Gastrocnemius medialis (tissue), 4 donors: ENCODE data around the gene CELF4. TPM values are rescaled to one million over a fixed set of nuclear protein-coding genes. Genes with fewer than 3 reads are reported as not detected.

Source experiments
- ATAC-seq, 2 donors: fragments of 150-250 bp; one replicate each; pipeline ENCODE4 v1.9.1; 2016
- DNase-seq, 2 donors: peaks; one replicate each; pipeline ENCODE4 v3.0.0-alpha.2; 2019
- H3K27ac ChIP-seq, 4 donors: fragments of 200-600 bp; sonication (generic); 1 replicate in 1 of 4; 2 replicates in 3 of 4; pipeline ENCODE4 v1.5.1; 2016 to 2018; ENCODE audit warnings: mild to moderate bottlenecking in 2 of 4, moderate library complexity in 1 of 4
- H3K27me3 ChIP-seq, 3 donors: fragments of 200-600 bp; sonication (generic) in 2 of 3; 1 replicate in 1 of 3; 2 replicates in 2 of 3; pipeline versions ENCODE4 v1.5.1 to v1.6.0; 2016 to 2019; ENCODE audit warnings: mild to moderate bottlenecking in 1 of 3, moderate library complexity in 1 of 3
- H3K36me3 ChIP-seq, 2 donors: fragments of 200-600 bp; sonication (generic) in 1 of 2; one replicate each; pipeline ENCODE4 v1.5.1; 2017 to 2018
- H3K4me1 ChIP-seq, 2 donors: fragments of 200-600 bp; sonication (generic) in 1 of 2; one replicate each; pipeline ENCODE4 v1.5.1; 2016 to 2017; ENCODE audit warnings: mild to moderate bottlenecking in 2 of 2
- H3K4me3 ChIP-seq, 4 donors: fragments of 200-600 bp; sonication (generic) in 3 of 4; 1 replicate in 1 of 4; 2 replicates in 3 of 4; pipeline ENCODE4 v1.5.1; 2016 to 2019; ENCODE audit warnings: mild to moderate bottlenecking in 2 of 4
- H3K9me3 ChIP-seq, 3 donors: fragments of 200-600 bp; sonication (generic) in 2 of 3; 1 replicate in 1 of 3; 2 replicates in 2 of 3; pipeline ENCODE4 v1.5.1; 2016 to 2019
- POLR2A ChIP-seq, 2 donors: fragments of 450-650 bp; IDR thresholded peaks; one replicate each; pipeline ENCODE4 v1.6.1; 2017; ENCODE audit warnings: antibody characterized with exemption in 2 of 2, mild to moderate bottlenecking in 2 of 2, moderate library complexity in 2 of 2
- in situ Hi-C, 4 donors: fragments of 200-750 bp; cut with MboI; loops; one replicate each; pipeline versions ENCODE4 v1.15.0 to v1.8.0; 2017; ENCODE audit warnings: low sequenced_read_pairs in 4 of 4
- intact Hi-C: fragments of 100-400 bp; cut with DNase I; formaldehyde crosslinking; loops from one replicate; pipeline ENCODE4 v1.15.1; 2023; ENCODE audit warnings: low total_unique reads
- total RNA-seq, 4 donors: library from RNA; depleted of rRNA; stranded (reverse); fragments of >200 nt; gene quantifications; one replicate each; pipeline versions ENCODE4 v1.1.0 to v1.2.3, GENCODE V29; 2016
- TF ChIP-seq, protein P1 (sequence below), 5 experiments: fragments of 450-650 bp in 3 of 5; fragments of 200-600 bp in 2 of 5; sonication (generic) in 2 of 5; IDR thresholded peaks in 4 of 5; conservative IDR thresholded peaks in 1 of 5; 1 replicate in 4 of 5; 2 replicates in 1 of 5; pipeline ENCODE4 v1.5.1; 2016 to 2019; ENCODE audit warnings: antibody characterized with exemption in 5 of 5, mild to moderate bottlenecking in 3 of 5, moderate library complexity in 3 of 5

Gene CELF4
- total RNA-seq, 4 donors from 2014 or later: not detected

GRCh38 chr18:37450434-37451132 lies 115.0 kb downstream of the CELF4 start:
- Histone ChIP-seq H3K27me3 (peaks cover 0 to 2% (median 0%) of the 10 kb centered on the region in 3 donors), H3K4me3 (no peak overlapping the region), H3K4me1 (no peaks in the 10 kb centered on the region), H3K36me3 (no peaks in the 10 kb centered on the region), H3K9me3 (no peaks in the 10 kb centered on the region), H3K27ac (no peak overlapping the region)
- DNase-seq (no peak), ATAC-seq (no peak)
- no peak for TF ChIP-seq POLR2A (IDR thresholded peaks at IDR 0.05)
- TF ChIP-seq, protein P1, sequence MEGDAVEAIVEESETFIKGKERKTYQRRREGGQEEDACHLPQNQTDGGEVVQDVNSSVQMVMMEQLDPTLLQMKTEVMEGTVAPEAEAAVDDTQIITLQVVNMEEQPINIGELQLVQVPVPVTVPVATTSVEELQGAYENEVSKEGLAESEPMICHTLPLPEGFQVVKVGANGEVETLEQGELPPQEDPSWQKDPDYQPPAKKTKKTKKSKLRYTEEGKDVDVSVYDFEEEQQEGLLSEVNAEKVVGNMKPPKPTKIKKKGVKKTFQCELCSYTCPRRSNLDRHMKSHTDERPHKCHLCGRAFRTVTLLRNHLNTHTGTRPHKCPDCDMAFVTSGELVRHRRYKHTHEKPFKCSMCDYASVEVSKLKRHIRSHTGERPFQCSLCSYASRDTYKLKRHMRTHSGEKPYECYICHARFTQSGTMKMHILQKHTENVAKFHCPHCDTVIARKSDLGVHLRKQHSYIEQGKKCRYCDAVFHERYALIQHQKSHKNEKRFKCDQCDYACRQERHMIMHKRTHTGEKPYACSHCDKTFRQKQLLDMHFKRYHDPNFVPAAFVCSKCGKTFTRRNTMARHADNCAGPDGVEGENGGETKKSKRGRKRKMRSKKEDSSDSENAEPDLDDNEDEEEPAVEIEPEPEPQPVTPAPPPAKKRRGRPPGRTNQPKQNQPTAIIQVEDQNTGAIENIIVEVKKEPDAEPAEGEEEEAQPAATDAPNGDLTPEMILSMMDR (IDR thresholded peaks at IDR 0.05 in 4 of 5, conservative IDR thresholded peaks at IDR 0.05 in 1 of 5): no peak
- intact Hi-C loops: no loop called here
- in situ Hi-C loops: no loop called here

- no peaks in the 10 kb centered on the region for H3K9me3 ChIP-seq
- peaks cover 0 to 2% (median 0%) of the 10 kb centered on the region in 3 donors for H3K27me3 ChIP-seq
- no peak for TF ChIP-seq POLR2A (IDR thresholded peaks at IDR 0.05)
- TF ChIP-seq, protein P1 (IDR thresholded peaks at IDR 0.05 in 4 of 5, conservative IDR thresholded peaks at IDR 0.05 in 1 of 5): no peak
- DNase-seq: no peak
- no peaks in the 10 kb centered on the region for H3K4me1 ChIP-seq
- H3K4me3 ChIP-seq: no peak overlapping the region
- no peak for ATAC-seq
- in situ Hi-C loops: no loop called here
- H3K27ac ChIP-seq: no peak overlapping the region
- intact Hi-C loops: no loop called here
- H3K36me3 ChIP-seq: no peaks in the 10 kb centered on the region
These were observed 116.0 kb downstream of the CELF4 start for GRCh38 chr18:37449618-37450017.

DNA sequence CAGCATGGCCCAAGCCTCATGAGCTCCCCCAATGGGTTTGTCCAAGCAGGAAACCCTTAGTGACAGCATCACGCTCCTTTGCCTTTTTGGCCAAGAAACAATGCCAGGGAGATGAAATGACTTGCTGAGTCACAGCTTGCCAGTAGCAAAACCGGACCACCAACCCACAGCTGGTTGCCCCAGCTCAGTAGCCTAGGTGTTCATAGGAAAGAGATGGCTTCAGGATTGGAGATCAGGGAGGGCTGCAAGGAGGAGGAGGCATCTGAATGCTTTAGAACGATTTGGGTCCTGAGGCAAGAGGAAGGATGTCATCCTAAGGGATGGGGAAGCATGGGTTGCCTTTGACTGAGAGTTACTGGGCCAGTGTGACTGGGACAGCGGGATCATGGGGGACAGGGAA lies 116.7 kb downstream of the CELF4 start:
- intact Hi-C loops (no loop called here), in situ Hi-C loops (no loop called here)
- peaks cover 0 to 2% (median 2%) of the 10 kb centered on the region in 3 donors for H3K27me3 ChIP-seq
- no peaks in the 10 kb centered on the region for H3K36me3 ChIP-seq
- no peak for ATAC-seq
- H3K27ac ChIP-seq: no peak overlapping the region
- TF ChIP-seq, protein P1 (IDR thresholded peaks at IDR 0.05 in 4 of 5, conservative IDR thresholded peaks at IDR 0.05 in 1 of 5): no peak
- no peak for TF ChIP-seq POLR2A (IDR thresholded peaks at IDR 0.05)
- no peaks in the 10 kb centered on the region for H3K4me1 ChIP-seq
- no peaks in the 10 kb centered on the region for H3K9me3 ChIP-seq
- H3K4me3 ChIP-seq: no peak overlapping the region
- DNase-seq: no peak

GRCh38 chr18:37447962-37448888 lies 117.4 kb downstream of the CELF4 start:
- Histone ChIP-seq H3K4me3 (no peak overlapping the region), H3K27me3 (peaks cover 0 to 4% (median 2%) of the 10 kb centered on the region in 3 donors), H3K4me1 (no peaks in the 10 kb centered on the region), H3K27ac (no peak overlapping the region), H3K9me3 (no peaks in the 10 kb centered on the region), H3K36me3 (no peaks in the 10 kb centered on the region)
- ATAC-seq (no peak), DNase-seq (no peak)
- intact Hi-C loops: no loop called here
- in situ Hi-C loops: no loop called here
- TF ChIP-seq, protein P1 (IDR thresholded peaks at IDR 0.05 in 4 of 5, conservative IDR thresholded peaks at IDR 0.05 in 1 of 5): no peak
- TF ChIP-seq POLR2A (IDR thresholded peaks at IDR 0.05): no peak
